IPS-18a (cell line): ENCODE measurements around the gene CDH13.

Experiments
- H3K27ac ChIP-seq: one replicate; pipeline ENCODE4 v1.5.1; 2013; ENCODE audit warnings: low read length
- H3K27me3 ChIP-seq: one replicate; pipeline ENCODE4 v1.6.1; 2013; ENCODE audit warnings: mild to moderate bottlenecking, low read length; ENCODE audit not compliant: control insufficient read depth, insufficient read depth
- H3K36me3 ChIP-seq: one replicate; pipeline ENCODE4 v1.6.1; 2013; ENCODE audit warnings: low read depth, low read length; ENCODE audit not compliant: control insufficient read depth
- H3K4me1 ChIP-seq: one replicate; pipeline ENCODE4 v1.6.1; 2013; ENCODE audit warnings: low read depth, low read length; ENCODE audit not compliant: control insufficient read depth
- H3K4me3 ChIP-seq: one replicate; pipeline ENCODE4 v1.5.1; 2013; ENCODE audit warnings: low read length
- H3K9ac ChIP-seq: one replicate; pipeline ENCODE4 v1.6.1; 2013; ENCODE audit warnings: mild to moderate bottlenecking, low read length, moderate library complexity
- H3K9me3 ChIP-seq: one replicate; pipeline ENCODE4 v1.6.1; 2013; ENCODE audit warnings: low read depth, low read length; ENCODE audit not compliant: control insufficient read depth

CDH13 gene

GRCh38 chr16:83198977-83199376, 572.2 kb downstream of the CDH13 start:
- H3K4me1 ChIP-seq = no peaks in the 10 kb centered on the region
- H3K36me3 ChIP-seq = no peaks in the 10 kb centered on the region
- no peak overlapping the region for H3K9ac ChIP-seq
- no peak overlapping the region for H3K27ac ChIP-seq
- no peak overlapping the region for H3K4me3 ChIP-seq
- H3K27me3 ChIP-seq = no peaks in the 10 kb centered on the region
- no peaks in the 10 kb centered on the region for H3K9me3 ChIP-seq

GRCh38 chr16:83200005-83200779, 573.4 kb downstream of the CDH13 start:
- Histone ChIP-seq H3K4me3 (no peak overlapping the region), H3K27ac (no peak overlapping the region), H3K27me3 (no peaks in the 10 kb centered on the region), H3K4me1 (no peaks in the 10 kb centered on the region), H3K9ac (no peak overlapping the region), H3K9me3 (no peaks in the 10 kb centered on the region), H3K36me3 (no peaks in the 10 kb centered on the region)

GRCh38 chr16:83201748-83202147, 575.0 kb downstream of the CDH13 start:
- Histone ChIP-seq H3K4me1 (no peaks in the 10 kb centered on the region), H3K9me3 (no peaks in the 10 kb centered on the region), H3K4me3 (no peak overlapping the region), H3K36me3 (no peaks in the 10 kb centered on the region), H3K27ac (no peak overlapping the region), H3K27me3 (no peaks in the 10 kb centered on the region), H3K9ac (no peak overlapping the region)

- Histone ChIP-seq H3K27ac (no peak overlapping the region), H3K9me3 (no peaks in the 10 kb centered on the region), H3K4me3 (no peak overlapping the region), H3K27me3 (no peaks in the 10 kb centered on the region), H3K9ac (no peak overlapping the region), H3K4me1 (no peaks in the 10 kb centered on the region), H3K36me3 (no peaks in the 10 kb centered on the region)
These were observed 579.1 kb downstream of the CDH13 start for GRCh38 chr16:83205896-83206295.

- Histone ChIP-seq H3K36me3 (no peaks in the 10 kb centered on the region), H3K9ac (no peak overlapping the region), H3K27ac (no peak overlapping the region), H3K4me1 (no peaks in the 10 kb centered on the region), H3K4me3 (no peak overlapping the region), H3K9me3 (no peaks in the 10 kb centered on the region), H3K27me3 (no peaks in the 10 kb centered on the region)
These were observed 579.7 kb downstream of the CDH13 start for GRCh38 chr16:83206426-83206825.

- H3K4me3 ChIP-seq = no peak overlapping the region
- no peaks in the 10 kb centered on the region for H3K27me3 ChIP-seq
- peaks cover 4% of the 10 kb centered on the region for H3K4me1 ChIP-seq
- no peaks in the 10 kb centered on the region for H3K9me3 ChIP-seq
- H3K9ac ChIP-seq = no peak overlapping the region
- H3K27ac ChIP-seq = no peak overlapping the region
- no peaks in the 10 kb centered on the region for H3K36me3 ChIP-seq
These were observed 584.9 kb downstream of the CDH13 start for GRCh38 chr16:83211711-83212110.

GRCh38 chr16:83212301-83212841, 585.6 kb downstream of the CDH13 start:
- Histone ChIP-seq H3K9ac (no peak overlapping the region), H3K4me3 (no peak overlapping the region), H3K27ac (no peak overlapping the region)

GRCh38 chr16:83214671-83215070, 587.9 kb downstream of the CDH13 start:
- Histone ChIP-seq H3K9ac (no peak overlapping the region), H3K4me1 (peaks cover 4% of the 10 kb centered on the region), H3K27ac (no peak overlapping the region), H3K4me3 (no peak overlapping the region), H3K27me3 (no peaks in the 10 kb centered on the region), H3K36me3 (no peaks in the 10 kb centered on the region), H3K9me3 (no peaks in the 10 kb centered on the region)

More at GRCh38 chr16:83212301-83212841, 585.6 kb downstream of the CDH13 start:
- Histone ChIP-seq H3K9me3 (no peaks in the 10 kb centered on the region), H3K36me3 (no peaks in the 10 kb centered on the region), H3K4me1 (peaks cover 4% of the 10 kb centered on the region), H3K27me3 (no peaks in the 10 kb centered on the region)

- Histone ChIP-seq H3K9me3 (no peaks in the 10 kb centered on the region), H3K27ac (no peak overlapping the region), H3K9ac (no peak overlapping the region), H3K27me3 (no peaks in the 10 kb centered on the region), H3K4me3 (no peak overlapping the region), H3K4me1 (peaks cover 4% of the 10 kb centered on the region), H3K36me3 (no peaks in the 10 kb centered on the region)
These were observed 588.7 kb downstream of the CDH13 start for GRCh38 chr16:83215406-83216001.

- H3K27ac ChIP-seq = no peak overlapping the region
- H3K9me3 ChIP-seq = no peaks in the 10 kb centered on the region
- H3K4me1 ChIP-seq = no peaks in the 10 kb centered on the region
- H3K4me3 ChIP-seq = no peak overlapping the region
- no peak overlapping the region for H3K9ac ChIP-seq
- H3K36me3 ChIP-seq = no peaks in the 10 kb centered on the region
- no peaks in the 10 kb centered on the region for H3K27me3 ChIP-seq
These were observed 592.5 kb downstream of the CDH13 start for GRCh38 chr16:83219285-83219684.

GRCh38 chr16:83220066-83220465, 593.3 kb downstream of the CDH13 start:
- Histone ChIP-seq H3K27me3 (no peaks in the 10 kb centered on the region), H3K9ac (no peak overlapping the region), H3K27ac (no peak overlapping the region), H3K4me3 (no peak overlapping the region), H3K4me1 (no peaks in the 10 kb centered on the region), H3K36me3 (no peaks in the 10 kb centered on the region), H3K9me3 (no peaks in the 10 kb centered on the region)

- no peaks in the 10 kb centered on the region for H3K27me3 ChIP-seq
- no peaks in the 10 kb centered on the region for H3K9me3 ChIP-seq
- no peak overlapping the region for H3K9ac ChIP-seq
- H3K27ac ChIP-seq = no peak overlapping the region
- no peak overlapping the region for H3K4me3 ChIP-seq
- no peaks in the 10 kb centered on the region for H3K36me3 ChIP-seq
- no peaks in the 10 kb centered on the region for H3K4me1 ChIP-seq
These were observed 597.9 kb downstream of the CDH13 start for GRCh38 chr16:83224642-83225041.
